Neuronal stem cell (in vitro differentiated cells): ENCODE data around the gene NHEJ1.

Experiments used
- DNase-seq: peaks from one replicate; pipeline ENCODE4 v3.0.0-alpha.2; 2013; ENCODE audit warnings: low spot score
- H2AFZ ChIP-seq: one replicate; pipeline ENCODE4 v1.6.1; 2013; ENCODE audit warnings: mild to moderate bottlenecking, low read length, inconsistent platforms
- H2AK5ac ChIP-seq: 2 replicates; pipeline ENCODE4 v1.6.1; 2013; ENCODE audit warnings: low read depth, mild to moderate bottlenecking, inconsistent platforms, low read length, moderate library complexity, mixed read lengths
- H2BK120ac ChIP-seq: 2 replicates; pipeline ENCODE4 v1.6.1; 2013; ENCODE audit warnings: low read depth, mild to moderate bottlenecking, inconsistent platforms, low read length, moderate library complexity, mixed read lengths
- H2BK12ac ChIP-seq: one replicate; pipeline ENCODE4 v1.6.1; 2013; ENCODE audit warnings: low read length, inconsistent platforms
- H2BK15ac ChIP-seq: 2 replicates; pipeline ENCODE4 v1.6.1; 2013; ENCODE audit warnings: mild to moderate bottlenecking, low read length, inconsistent platforms, mixed read lengths
- H2BK5ac ChIP-seq: one replicate; pipeline ENCODE4 v1.6.1; 2013; ENCODE audit warnings: inconsistent platforms, mild to moderate bottlenecking, low read length, moderate library complexity
- H3K14ac ChIP-seq: one replicate; pipeline ENCODE4 v1.6.1; 2013; ENCODE audit warnings: low read length, inconsistent platforms
- H3K18ac ChIP-seq: 2 replicates; pipeline ENCODE4 v1.6.1; 2013; ENCODE audit warnings: low read length, inconsistent platforms
- H3K23ac ChIP-seq: 2 replicates; pipeline ENCODE4 v1.6.1; 2013; ENCODE audit warnings: low read depth, mild to moderate bottlenecking, mixed read lengths, low read length, inconsistent platforms; ENCODE audit not compliant: poor library complexity
- H3K27ac ChIP-seq: replicated peaks from 3 replicates; pipeline ENCODE4 v1.5.1; 2013; ENCODE audit warnings: low read length, inconsistent platforms
- H3K27me3 ChIP-seq, 3 experiments: 2 replicates each; pipeline ENCODE4 v1.6.1; 2013; ENCODE audit warnings: low read length in 3 of 3, mild to moderate bottlenecking in 2 of 3, inconsistent platforms in 1 of 3, low read depth in 1 of 3, mixed read lengths in 1 of 3, moderate library complexity in 1 of 3; ENCODE audit not compliant: control insufficient read depth in 3 of 3, insufficient read depth in 3 of 3
- H3K36me3 ChIP-seq, 2 donors: replicated peaks in 1 of 2; 2 replicates each; pipeline ENCODE4 v1.6.1; 2013; ENCODE audit warnings: low read length in 2 of 2; ENCODE audit not compliant: control insufficient read depth in 2 of 2, insufficient read depth in 2 of 2
- H3K4ac ChIP-seq: 2 replicates; pipeline ENCODE4 v1.6.1; 2013; ENCODE audit warnings: inconsistent platforms, mild to moderate bottlenecking, low read length, moderate library complexity
- H3K4me1 ChIP-seq, 2 donors: 1 replicate in 1 of 2; 2 replicates in 1 of 2; pipeline ENCODE4 v1.6.1; 2013; ENCODE audit warnings: low read length in 2 of 2, low read depth in 1 of 2; ENCODE audit not compliant: control insufficient read depth in 2 of 2, insufficient read depth in 1 of 2
- H3K4me2 ChIP-seq: one replicate; pipeline ENCODE4 v1.6.1; 2013; ENCODE audit warnings: mild to moderate bottlenecking, low read length, inconsistent platforms; ENCODE audit not compliant: insufficient read depth, poor library complexity, severe bottlenecking
- H3K4me3 ChIP-seq, 2 donors: 2 replicates each; pipeline ENCODE4 v1.5.1; 2013; ENCODE audit warnings: low read length in 2 of 2, mild to moderate bottlenecking in 2 of 2, inconsistent platforms in 1 of 2, moderate library complexity in 1 of 2
- H3K79me1 ChIP-seq: one replicate; pipeline ENCODE4 v1.6.1; 2013; ENCODE audit warnings: low read depth, mild to moderate bottlenecking, inconsistent platforms, low read length, moderate library complexity
- H3K9ac ChIP-seq: one replicate; pipeline ENCODE4 v1.6.1; 2013; ENCODE audit warnings: mild to moderate bottlenecking, low read depth, low read length, inconsistent platforms; ENCODE audit not compliant: poor library complexity
- H3K9me3 ChIP-seq, 2 donors: replicated peaks in 1 of 2; 2 replicates each; pipeline versions ENCODE3 to v1.6.1; 2013; ENCODE audit warnings: low read length in 2 of 2, mild to moderate bottlenecking in 2 of 2, inconsistent platforms in 1 of 2, low read depth in 1 of 2, mixed read lengths in 1 of 2, moderate library complexity in 1 of 2; ENCODE audit not compliant: control insufficient read depth in 2 of 2, insufficient read depth in 1 of 2
- H4K8ac ChIP-seq: one replicate; pipeline ENCODE4 v1.6.1; 2013; ENCODE audit warnings: low read depth, mild to moderate bottlenecking, inconsistent platforms, low read length, moderate library complexity
- H4K91ac ChIP-seq: one replicate; pipeline ENCODE4 v1.6.1; 2013; ENCODE audit warnings: low read length, low read depth, mild to moderate bottlenecking, inconsistent platforms; ENCODE audit not compliant: poor library complexity
- WGBS, 2 donors: extraction: QIAGEN DNeasy Blood & Tissue Kit; methylation state at CpG; one replicate each; pipeline ENCODE4 v1.1.7; 2013; ENCODE audit warnings: missing lambda C conversion rate in 2 of 2, mixed read lengths in 1 of 2; ENCODE audit not compliant: insufficient read length in 2 of 2, insufficient replicate concordance in 1 of 2; ENCODE audit errors: extremely low coverage in 2 of 2; 5-methylcytosine and 5-hydroxymethylcytosine counted together

Gene NHEJ1

DNA sequence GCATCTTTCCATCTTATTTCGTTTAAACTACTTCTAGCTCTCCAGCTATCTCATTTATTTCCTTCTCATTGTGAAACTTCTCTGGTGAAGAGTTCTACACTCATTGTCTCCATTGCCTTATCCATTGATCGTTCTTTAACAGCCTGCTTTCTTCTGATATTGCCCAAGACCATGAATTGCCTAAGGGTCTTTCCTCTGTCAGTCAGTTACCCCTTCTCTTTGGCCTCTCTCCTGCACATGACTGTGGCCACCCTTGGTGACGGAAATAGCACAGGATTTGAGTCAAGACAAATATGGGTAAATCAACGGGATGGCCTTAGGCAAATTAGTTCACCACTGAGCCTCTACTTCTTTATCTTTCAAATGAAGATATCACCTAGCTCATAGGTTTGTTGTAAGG lies 26.6 kb downstream of the NHEJ1 start:
- Histone ChIP-seq H3K27me3 (no peaks in the 10 kb centered on the region), H4K91ac (no peak overlapping the region), H3K4me1 (no peaks in the 10 kb centered on the region), H2AFZ (no peak overlapping the region), H3K4me3 (no peak overlapping the region), H3K27ac (no peak overlapping the region), H2BK5ac (no peak overlapping the region), H2BK15ac (no peak overlapping the region), H4K8ac (no peak overlapping the region), H2AK5ac (no peak overlapping the region), H3K14ac (no peak overlapping the region), H3K79me1 (no peaks in the 10 kb centered on the region), H3K4me2 (no peak overlapping the region), H3K4ac (no peak overlapping the region), H3K18ac (no peak overlapping the region), H3K36me3 (peaks cover 1 to 8% of the 10 kb centered on the region in 2 donors), H3K23ac (no peak overlapping the region), H2BK120ac (no peak overlapping the region), H2BK12ac (no peak overlapping the region), H3K9ac (no peak overlapping the region), H3K9me3 (no peaks in the 10 kb centered on the region)
- 100% methylated on average over 1 of the region's 4 CpGs; no CpG with 5 or more reads in 1 of the 2 donors for WGBS, 2 donors
- no peak for DNase-seq

DNA sequence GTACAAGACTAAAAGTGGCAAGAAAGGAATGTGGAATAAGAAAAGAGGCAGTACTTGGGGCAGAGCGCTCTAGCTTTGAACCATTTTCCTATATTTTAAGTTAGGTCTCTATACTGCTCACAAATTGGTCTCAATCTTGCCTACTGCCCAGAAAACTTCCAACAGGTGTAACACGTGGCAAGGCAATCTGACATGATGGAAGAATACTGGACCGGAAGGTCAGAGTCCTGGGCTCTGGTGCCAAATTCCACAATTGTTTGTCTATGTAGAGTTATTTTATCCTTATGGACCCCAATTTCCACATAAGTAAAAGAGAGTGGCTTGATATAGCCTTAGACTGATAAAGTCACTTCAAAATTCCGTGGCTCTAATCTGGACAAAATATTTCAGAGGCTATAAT lies 28.9 kb downstream of the NHEJ1 start:
- Histone ChIP-seq H4K91ac (no peak overlapping the region), H2AFZ (no peak overlapping the region), H3K18ac (no peak overlapping the region), H3K4me2 (no peak overlapping the region), H3K4ac (no peak overlapping the region), H2BK12ac (no peak overlapping the region), H3K79me1 (no peaks in the 10 kb centered on the region), H2BK15ac (no peak overlapping the region), H3K23ac (no peak overlapping the region), H2BK5ac (no peak overlapping the region), H2AK5ac (no peak overlapping the region), H3K9me3 (no peaks in the 10 kb centered on the region), H3K27me3 (no peaks in the 10 kb centered on the region), H3K4me1 (no peaks in the 10 kb centered on the region), H4K8ac (no peak overlapping the region), H3K36me3 (peaks cover 0 to 1% of the 10 kb centered on the region in 2 donors), H3K4me3 (no peak overlapping the region), H3K14ac (no peak overlapping the region), H3K9ac (no peak overlapping the region), H2BK120ac (no peak overlapping the region), H3K27ac (no peak overlapping the region)
- no peak for DNase-seq
- no CpG with 5 or more reads among the region's 4 CpGs for WGBS, 2 donors

DNA sequence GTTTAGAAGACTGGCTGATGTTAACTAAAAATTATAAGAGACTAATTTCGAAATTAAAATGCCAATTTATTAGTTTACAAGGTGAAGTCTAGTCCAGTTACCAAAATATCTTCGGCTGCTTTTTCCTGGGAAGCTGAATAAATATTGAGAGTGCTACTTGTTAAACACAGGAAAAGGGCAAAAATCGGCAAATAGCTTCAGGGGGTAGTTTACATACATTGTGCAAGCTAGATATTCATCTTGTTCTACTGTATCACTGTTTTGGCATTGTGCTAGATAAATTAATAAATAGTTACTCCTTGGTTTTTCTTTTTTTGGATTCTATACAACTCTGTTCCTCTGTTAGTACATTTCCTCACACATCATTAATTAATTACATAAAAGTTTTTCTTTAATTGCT lies 29.3 kb downstream of the NHEJ1 start:
- Histone ChIP-seq H3K18ac (no peak overlapping the region), H4K91ac (no peak overlapping the region), H2BK120ac (no peak overlapping the region), H3K9me3 (no peaks in the 10 kb centered on the region), H3K23ac (no peak overlapping the region), H3K4me2 (no peak overlapping the region), H3K27ac (no peak overlapping the region), H2AK5ac (no peak overlapping the region), H2BK12ac (no peak overlapping the region), H2BK15ac (no peak overlapping the region), H3K4me3 (no peak overlapping the region), H2AFZ (no peak overlapping the region), H3K9ac (no peak overlapping the region), H3K4me1 (no peaks in the 10 kb centered on the region), H3K36me3 (peaks cover 0 to 1% of the 10 kb centered on the region in 2 donors), H3K27me3 (no peaks in the 10 kb centered on the region), H3K14ac (no peak overlapping the region), H4K8ac (no peak overlapping the region), H3K79me1 (no peaks in the 10 kb centered on the region), H3K4ac (no peak overlapping the region), H2BK5ac (no peak overlapping the region)
- WGBS, 2 donors, result no CpG with 5 or more reads among the region's 3 CpGs
- no peak for DNase-seq

DNA sequence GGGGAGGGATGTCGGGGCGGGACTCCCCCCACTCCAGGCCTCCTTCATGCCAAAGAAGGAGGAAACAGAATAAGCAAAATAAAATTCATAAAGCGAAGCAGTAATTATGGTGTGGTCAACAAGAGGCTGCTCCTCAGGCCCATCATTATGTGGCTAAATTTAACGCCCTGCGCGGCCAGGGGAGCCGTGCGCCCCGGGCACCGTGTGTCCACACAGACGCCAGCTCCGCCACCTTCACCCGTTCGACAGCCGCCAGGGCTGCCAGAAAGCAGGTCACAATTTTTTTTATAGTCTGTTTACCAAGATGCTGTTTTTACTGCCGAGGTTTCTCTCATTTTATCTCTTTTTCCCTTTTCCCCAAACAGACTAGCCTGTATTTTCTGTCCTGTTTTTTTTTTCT lies 31.0 kb downstream of the NHEJ1 start:
- Histone ChIP-seq H3K4me1 (no peaks in the 10 kb centered on the region), H2BK120ac (no peak overlapping the region), H3K4ac (no peak overlapping the region), H3K4me2 (no peak overlapping the region), H3K9me3 (no peaks in the 10 kb centered on the region), H4K8ac (no peak overlapping the region), H4K91ac (no peak overlapping the region), H2AK5ac (no peak overlapping the region), H3K14ac (no peak overlapping the region), H3K4me3 (no peak overlapping the region), H3K79me1 (no peaks in the 10 kb centered on the region), H3K27me3 (no peaks in the 10 kb centered on the region), H2BK5ac (no peak overlapping the region), H3K9ac (no peak overlapping the region), H3K36me3 (peaks cover 0 to 1% of the 10 kb centered on the region in 2 donors), H2BK15ac (no peak overlapping the region), H2BK12ac (no peak overlapping the region), H2AFZ (no peak overlapping the region), H3K18ac (no peak overlapping the region), H3K27ac (no peak overlapping the region), H3K23ac (no peak overlapping the region)
- DNase-seq, result no peak
- WGBS, 2 donors, result no CpG with 5 or more reads among the region's 16 CpGs
